Thoracic aorta (tissue), 2 donors: ENCODE data around the gene SIL1. TPM values are rescaled to one million over a fixed set of nuclear protein-coding genes. Genes with fewer than 3 reads are reported as not detected.

Experiments
- ATAC-seq: fragments of 150-250 bp; one replicate; pipeline ENCODE4 v1.8.0; 2017; ENCODE audit warnings: low read depth; ENCODE audit not compliant: insufficient number of reproducible peaks, low FRiP score
- DNase-seq: peaks from one replicate; pipeline ENCODE4 v3.0.0-alpha.2; 2020; ENCODE audit warnings: low spot score
- H3K27ac ChIP-seq, 2 donors: fragments of 200-600 bp; sonication (generic); 1 replicate in 1 of 2; 2 replicates in 1 of 2; pipeline ENCODE4 v1.5.1; 2016; ENCODE audit warnings: mild to moderate bottlenecking in 2 of 2, moderate library complexity in 2 of 2
- H3K27me3 ChIP-seq: fragments of 200-600 bp; sonication (generic); replicated peaks from 2 replicates; pipeline ENCODE4 v1.6.0; 2016; ENCODE audit warnings: mild to moderate bottlenecking; ENCODE audit not compliant: insufficient read depth
- H3K36me3 ChIP-seq: fragments of 200-600 bp; sonication (generic); one replicate; pipeline ENCODE4 v1.5.1; 2016
- H3K4me1 ChIP-seq, 2 donors: fragments of 200-600 bp; sonication (generic); 1 replicate in 1 of 2; 2 replicates in 1 of 2; pipeline versions ENCODE4 v1.5.1 to v1.6.0; 2016; ENCODE audit warnings: low read depth in 2 of 2, mild to moderate bottlenecking in 1 of 2; ENCODE audit not compliant: control insufficient read depth in 1 of 2
- H3K4me3 ChIP-seq: fragments of 200-600 bp; sonication (generic); 2 replicates; pipeline ENCODE4 v1.5.1; 2016; ENCODE audit warnings: mild to moderate bottlenecking
- H3K9me3 ChIP-seq: fragments of 200-600 bp; sonication (generic); 2 replicates; pipeline ENCODE4 v1.5.1; 2016
- CTCF ChIP-seq: fragments of 200-600 bp; sonication (generic); IDR thresholded peaks from one replicate; pipeline ENCODE4 v1.5.1; 2019; ENCODE audit warnings: antibody characterized with exemption
- total RNA-seq, 2 donors: library from RNA; depleted of rRNA; stranded (reverse); fragments of >200 nt; gene quantifications; one replicate each; pipeline versions ENCODE4 v1.1.0 to v1.2.3, GENCODE V29; 2016

SIL1 gene
- total RNA-seq, 2 donors from 2014 or later: 33.1 to 41.2 TPM

- no peaks in the 10 kb centered on the region for H3K36me3 ChIP-seq
- ATAC-seq (no peak), DNase-seq (no peak)
- no peaks in the 10 kb centered on the region for H3K27me3 ChIP-seq
- no peak overlapping the region for H3K4me3 ChIP-seq
- H3K9me3 ChIP-seq: no peaks in the 10 kb centered on the region
- peaks cover 3 to 7% of the 10 kb centered on the region in 2 donors for H3K4me1 ChIP-seq
- no peak overlapping the region for H3K27ac ChIP-seq
- no peak for TF ChIP-seq CTCF
Measured at GRCh38 chr5:138962614-138963370, 235.4 kb downstream of the SIL1 start.

GRCh38 chr5:138961729-138962128, 236.4 kb downstream of the SIL1 start:
- Histone ChIP-seq H3K4me1 (no peaks in the 10 kb centered on the region), H3K27me3 (no peaks in the 10 kb centered on the region), H3K9me3 (no peaks in the 10 kb centered on the region), H3K4me3 (no peak overlapping the region), H3K27ac (no peak overlapping the region), H3K36me3 (no peaks in the 10 kb centered on the region)
- ATAC-seq (no peak), DNase-seq (no peak)
- no peak for TF ChIP-seq CTCF

DNA sequence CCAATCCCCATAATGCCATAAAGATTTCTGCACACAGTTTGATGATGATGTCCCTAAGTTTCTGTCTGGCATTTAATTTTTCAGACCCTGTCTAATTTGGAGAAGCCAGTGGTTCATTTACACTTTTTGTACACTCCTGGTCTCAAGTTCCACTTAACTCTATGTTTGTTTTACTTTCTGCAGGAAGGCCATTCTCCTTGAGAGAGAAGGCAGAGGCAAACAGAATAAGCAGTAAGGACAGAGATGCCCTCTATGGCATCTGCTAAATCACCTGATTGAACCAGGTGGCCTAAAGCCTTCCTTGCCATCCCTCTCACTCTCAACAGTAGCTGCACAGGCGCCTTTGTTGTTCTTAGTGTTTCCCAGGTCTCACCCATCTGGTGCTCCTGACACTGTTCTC, 236.9 kb downstream of the SIL1 start:
- ATAC-seq (no peak), DNase-seq (no peak)
- Histone ChIP-seq H3K27me3 (no peaks in the 10 kb centered on the region), H3K9me3 (no peaks in the 10 kb centered on the region), H3K4me1 (no peaks in the 10 kb centered on the region), H3K36me3 (no peaks in the 10 kb centered on the region), H3K4me3 (no peak overlapping the region), H3K27ac (no peak overlapping the region)
- no peak for TF ChIP-seq CTCF

GRCh38 chr5:138960145-138960692, 237.9 kb downstream of the SIL1 start:
- no peak overlapping the region for H3K27ac ChIP-seq
- H3K27me3 ChIP-seq: no peaks in the 10 kb centered on the region
- no peaks in the 10 kb centered on the region for H3K4me1 ChIP-seq
- DNase-seq (no peak), ATAC-seq (no peak)
- no peak overlapping the region for H3K4me3 ChIP-seq
- no peaks in the 10 kb centered on the region for H3K36me3 ChIP-seq
- no peak for TF ChIP-seq CTCF
- H3K9me3 ChIP-seq: no peaks in the 10 kb centered on the region

DNA sequence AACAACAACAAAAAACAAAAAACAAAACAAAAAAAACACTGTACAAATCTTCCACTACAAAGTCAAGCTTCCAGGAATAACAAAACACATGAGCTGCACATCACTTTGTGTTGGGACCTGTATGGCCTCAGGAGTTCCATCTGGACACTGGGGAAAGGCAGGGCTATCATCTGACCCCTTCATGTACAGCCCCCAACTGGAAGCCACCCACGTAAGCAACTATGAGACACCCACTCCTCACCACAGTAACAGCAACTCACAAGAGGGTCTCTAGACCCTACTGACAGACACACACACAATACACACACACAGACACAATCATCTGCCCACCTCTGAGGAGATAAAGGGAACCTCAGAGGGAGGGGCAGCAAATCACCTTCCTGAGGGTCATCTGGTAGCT, 241.4 kb downstream of the SIL1 start:
- DNase-seq (no peak), ATAC-seq (no peak)
- H3K27ac ChIP-seq: no peak overlapping the region
- no peaks in the 10 kb centered on the region for H3K9me3 ChIP-seq
- TF ChIP-seq CTCF: no peak
- H3K4me1 ChIP-seq: peaks cover 24 to 32% of the 10 kb centered on the region in 2 donors
- H3K36me3 ChIP-seq: no peaks in the 10 kb centered on the region
- no peaks in the 10 kb centered on the region for H3K27me3 ChIP-seq
- H3K4me3 ChIP-seq: no peak overlapping the region
